Measurements from ENCODE around the gene SACS.

DNA sequence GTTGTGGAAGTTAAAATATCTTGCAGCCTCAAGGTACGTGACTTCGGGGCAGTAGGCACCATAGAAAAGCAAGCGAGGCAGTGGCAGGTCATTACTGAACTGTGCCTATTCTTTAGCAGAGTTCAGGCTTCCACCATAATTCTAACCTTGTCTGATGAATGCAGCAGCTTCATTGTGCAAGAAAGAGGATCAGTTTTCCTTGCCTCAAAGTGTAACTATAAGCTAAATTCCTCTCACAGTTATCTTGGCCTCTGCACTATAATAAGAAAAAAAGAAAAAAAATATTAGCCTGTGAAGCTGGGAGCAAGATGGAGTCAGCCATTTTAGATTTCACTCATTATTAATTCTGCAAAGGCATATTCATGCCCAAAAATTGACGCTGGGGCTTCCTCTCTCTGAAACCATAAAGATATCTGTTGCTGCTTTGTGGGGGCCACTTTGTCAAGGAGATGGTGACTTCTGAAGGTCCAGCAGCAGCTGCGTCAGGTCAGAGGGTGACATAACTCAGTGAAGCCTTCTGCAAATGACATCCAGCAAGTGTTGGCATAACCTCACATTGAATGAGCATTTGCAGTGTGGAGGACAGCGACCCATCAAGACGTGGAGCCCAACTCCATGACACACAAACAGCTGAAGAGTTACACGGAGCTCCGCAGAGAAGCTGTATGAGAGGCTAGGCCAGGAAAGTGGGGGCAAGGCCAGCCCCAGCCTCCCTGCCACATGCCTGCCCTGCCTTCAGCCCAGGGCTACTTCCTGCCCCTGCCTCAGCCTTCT, 23.1 kb upstream of the SACS start:
- no peak for TF ChIP-seq FOS (IDR thresholded peaks at IDR 0.05; ENCODE audit: low read depth, low read length)
- TF ChIP-seq RCOR1 (IDR thresholded peaks at IDR 0.05; ENCODE audit: insufficient replicate concordance, low read length), result no peak
- no peak for TF ChIP-seq POLR2A (IDR thresholded peaks at IDR 0.05; ENCODE audit: low read depth, low read length)
- TF ChIP-seq, protein P1, sequence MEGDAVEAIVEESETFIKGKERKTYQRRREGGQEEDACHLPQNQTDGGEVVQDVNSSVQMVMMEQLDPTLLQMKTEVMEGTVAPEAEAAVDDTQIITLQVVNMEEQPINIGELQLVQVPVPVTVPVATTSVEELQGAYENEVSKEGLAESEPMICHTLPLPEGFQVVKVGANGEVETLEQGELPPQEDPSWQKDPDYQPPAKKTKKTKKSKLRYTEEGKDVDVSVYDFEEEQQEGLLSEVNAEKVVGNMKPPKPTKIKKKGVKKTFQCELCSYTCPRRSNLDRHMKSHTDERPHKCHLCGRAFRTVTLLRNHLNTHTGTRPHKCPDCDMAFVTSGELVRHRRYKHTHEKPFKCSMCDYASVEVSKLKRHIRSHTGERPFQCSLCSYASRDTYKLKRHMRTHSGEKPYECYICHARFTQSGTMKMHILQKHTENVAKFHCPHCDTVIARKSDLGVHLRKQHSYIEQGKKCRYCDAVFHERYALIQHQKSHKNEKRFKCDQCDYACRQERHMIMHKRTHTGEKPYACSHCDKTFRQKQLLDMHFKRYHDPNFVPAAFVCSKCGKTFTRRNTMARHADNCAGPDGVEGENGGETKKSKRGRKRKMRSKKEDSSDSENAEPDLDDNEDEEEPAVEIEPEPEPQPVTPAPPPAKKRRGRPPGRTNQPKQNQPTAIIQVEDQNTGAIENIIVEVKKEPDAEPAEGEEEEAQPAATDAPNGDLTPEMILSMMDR (conservative IDR thresholded peaks at IDR 0.05; ENCODE audit: low read depth, low read length), result no peak
- TF ChIP-seq CEBPB (IDR thresholded peaks at IDR 0.05; ENCODE audit: low read depth, low read length), result no peak
- TF ChIP-seq, protein P2, sequence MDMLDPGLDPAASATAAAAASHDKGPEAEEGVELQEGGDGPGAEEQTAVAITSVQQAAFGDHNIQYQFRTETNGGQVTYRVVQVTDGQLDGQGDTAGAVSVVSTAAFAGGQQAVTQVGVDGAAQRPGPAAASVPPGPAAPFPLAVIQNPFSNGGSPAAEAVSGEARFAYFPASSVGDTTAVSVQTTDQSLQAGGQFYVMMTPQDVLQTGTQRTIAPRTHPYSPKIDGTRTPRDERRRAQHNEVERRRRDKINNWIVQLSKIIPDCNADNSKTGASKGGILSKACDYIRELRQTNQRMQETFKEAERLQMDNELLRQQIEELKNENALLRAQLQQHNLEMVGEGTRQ (IDR thresholded peaks at IDR 0.05; ENCODE audit: low read depth, low read length), result no peak
- no peak for TF ChIP-seq RAD21 (IDR thresholded peaks at IDR 0.05; ENCODE audit: low read length)

Measured in IMR-90 (cell line).